ENCODE measurements around the gene BCL11B. TPM values are rescaled to one million over a fixed set of nuclear protein-coding genes. Genes with fewer than 3 reads are reported as not detected.

Gene BCL11B
- total RNA-seq, 4 donors from 2014 or later: 39.1 to 74.3 (median 51.7) TPM

DNA sequence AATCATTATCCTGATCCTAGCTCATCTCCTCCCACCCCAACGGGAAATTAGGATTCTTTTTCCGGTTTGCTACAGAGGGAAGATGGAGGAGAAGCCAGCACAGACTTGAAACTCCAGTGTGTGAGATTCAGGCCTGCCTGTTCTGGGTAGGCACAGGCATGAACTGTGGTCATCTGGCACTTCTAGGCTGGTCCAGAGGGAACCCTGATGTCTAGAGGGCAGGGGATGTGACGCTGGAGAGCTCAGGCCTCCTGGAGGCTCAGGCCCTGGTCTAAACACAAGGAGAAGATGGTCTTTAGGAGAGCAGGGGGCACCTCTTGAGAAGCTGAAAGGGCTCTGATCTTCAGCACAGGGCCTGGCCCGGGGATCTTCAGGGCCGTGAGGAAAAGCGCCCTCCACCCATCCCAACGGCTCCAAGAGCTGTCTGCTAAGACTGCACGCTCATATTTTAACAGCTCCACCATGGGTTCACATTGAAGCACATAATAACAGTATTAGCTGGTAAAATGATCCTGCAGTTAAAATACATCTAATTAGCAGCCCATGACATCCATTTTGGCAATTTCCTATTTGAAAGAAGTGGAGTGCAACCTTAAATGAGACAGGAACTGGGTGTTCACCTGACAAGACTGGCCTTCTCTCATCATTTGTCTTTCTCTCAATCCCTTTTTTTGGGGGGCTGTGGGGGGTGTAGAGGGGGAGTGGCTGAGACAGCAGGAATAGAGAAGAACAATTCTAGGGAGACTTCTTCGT is 35.4 kb downstream of the BCL11B start:
- 42 to 54% methylated on average over 9 of the region's 9 CpGs for WGBS, 2 donors
- intact Hi-C loops (cut with DNase I; ENCODE audit: low total_unique reads): no loop called here
- TF ChIP-seq, protein P1, sequence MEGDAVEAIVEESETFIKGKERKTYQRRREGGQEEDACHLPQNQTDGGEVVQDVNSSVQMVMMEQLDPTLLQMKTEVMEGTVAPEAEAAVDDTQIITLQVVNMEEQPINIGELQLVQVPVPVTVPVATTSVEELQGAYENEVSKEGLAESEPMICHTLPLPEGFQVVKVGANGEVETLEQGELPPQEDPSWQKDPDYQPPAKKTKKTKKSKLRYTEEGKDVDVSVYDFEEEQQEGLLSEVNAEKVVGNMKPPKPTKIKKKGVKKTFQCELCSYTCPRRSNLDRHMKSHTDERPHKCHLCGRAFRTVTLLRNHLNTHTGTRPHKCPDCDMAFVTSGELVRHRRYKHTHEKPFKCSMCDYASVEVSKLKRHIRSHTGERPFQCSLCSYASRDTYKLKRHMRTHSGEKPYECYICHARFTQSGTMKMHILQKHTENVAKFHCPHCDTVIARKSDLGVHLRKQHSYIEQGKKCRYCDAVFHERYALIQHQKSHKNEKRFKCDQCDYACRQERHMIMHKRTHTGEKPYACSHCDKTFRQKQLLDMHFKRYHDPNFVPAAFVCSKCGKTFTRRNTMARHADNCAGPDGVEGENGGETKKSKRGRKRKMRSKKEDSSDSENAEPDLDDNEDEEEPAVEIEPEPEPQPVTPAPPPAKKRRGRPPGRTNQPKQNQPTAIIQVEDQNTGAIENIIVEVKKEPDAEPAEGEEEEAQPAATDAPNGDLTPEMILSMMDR (IDR thresholded peaks at IDR 0.05): no peak
- TF ChIP-seq POLR2A (IDR thresholded peaks at IDR 0.05): no peak
- H3K4me3 ChIP-seq (ENCODE audit: low read depth, poor library complexity, severe bottlenecking): no peak overlapping the region
- DNase-seq (ENCODE audit: low spot score in 2 of 2): no peak

DNA sequence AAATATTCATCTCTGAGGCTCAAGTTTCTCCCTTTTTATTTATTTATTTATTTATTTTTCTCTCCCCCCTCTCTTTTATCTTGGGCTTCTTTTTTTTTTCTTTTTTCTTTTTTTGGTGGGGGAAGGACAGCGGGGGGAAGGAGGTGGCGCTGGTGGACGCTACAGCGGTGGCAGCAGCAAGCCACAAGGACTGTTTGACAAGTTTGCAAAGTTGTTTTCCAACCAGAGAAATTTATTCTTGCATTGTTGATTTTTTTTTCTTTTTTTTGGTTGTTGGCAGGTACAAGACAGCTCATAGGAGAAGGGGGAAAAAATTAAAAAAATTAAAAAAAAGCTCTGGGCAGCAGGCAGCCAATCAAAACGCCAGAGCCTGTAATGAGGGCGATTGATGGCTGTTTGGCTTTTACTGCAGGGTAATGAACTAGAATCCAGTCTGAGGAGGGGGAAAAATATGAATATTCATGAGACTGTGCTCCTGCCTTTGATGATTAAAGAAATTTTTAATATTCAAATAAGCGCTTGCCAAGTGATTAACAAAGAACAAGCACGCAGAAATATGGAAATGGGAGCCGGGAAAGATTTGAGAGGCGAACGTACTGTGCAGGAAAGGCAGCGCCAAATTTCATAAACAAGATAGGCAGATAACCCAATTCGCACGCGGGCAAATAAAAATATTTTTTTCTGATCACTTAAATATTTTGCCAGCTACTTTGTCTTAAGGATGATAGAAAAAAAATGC is 36.2 kb downstream of the BCL11B start:
- intact Hi-C loops (cut with DNase I; ENCODE audit: low total_unique reads): no loop called here
- WGBS, 2 donors: 26 to 32% methylated on average over 15 of the region's 15 CpGs
- no peak overlapping the region for H3K4me3 ChIP-seq (ENCODE audit: low read depth, poor library complexity, severe bottlenecking)
- no peak for TF ChIP-seq POLR2A (IDR thresholded peaks at IDR 0.05)
- TF ChIP-seq, protein P1 (IDR thresholded peaks at IDR 0.05): no peak
- DNase-seq (ENCODE audit: low spot score in 2 of 2): no peak

DNA sequence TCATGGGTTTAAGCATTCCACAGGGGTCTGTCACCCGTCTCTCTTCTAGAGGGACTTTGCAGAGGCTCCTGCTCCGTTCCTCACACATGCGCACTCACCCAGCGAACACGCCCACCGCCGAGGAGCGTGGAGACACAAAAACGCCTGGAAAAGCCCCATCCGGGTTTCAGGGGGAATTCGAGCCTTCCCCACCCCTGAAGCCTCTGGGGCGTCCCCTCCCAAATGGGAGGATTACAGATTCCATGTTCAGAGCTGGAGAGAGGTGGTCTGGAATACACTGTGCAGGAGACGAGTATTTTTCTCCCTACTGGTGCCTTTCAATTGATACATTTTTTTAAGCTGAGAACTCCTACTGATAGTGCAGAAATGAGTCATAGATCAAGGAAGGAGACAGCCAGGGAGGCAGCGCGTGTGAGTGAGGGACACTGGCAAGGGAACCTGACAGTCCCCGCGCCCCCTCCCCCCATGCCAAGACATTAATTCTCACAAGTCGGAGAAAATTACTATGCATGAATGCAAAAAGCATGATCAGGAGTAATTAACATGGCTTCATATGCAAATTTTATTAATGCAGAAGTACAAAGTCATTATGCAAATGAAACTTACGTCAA is 36.9 kb downstream of the BCL11B start:
- TF ChIP-seq POLR2A (IDR thresholded peaks at IDR 0.05): no peak
- TF ChIP-seq, protein P1 (IDR thresholded peaks at IDR 0.05): no peak
- no peak overlapping the region for H3K4me3 ChIP-seq (ENCODE audit: low read depth, poor library complexity, severe bottlenecking)
- DNase-seq (ENCODE audit: low spot score in 2 of 2): no peak
- intact Hi-C loops (cut with DNase I; ENCODE audit: low total_unique reads): no loop called here
- WGBS, 2 donors: 7 to 13% methylated on average over 19 of the region's 19 CpGs

DNA sequence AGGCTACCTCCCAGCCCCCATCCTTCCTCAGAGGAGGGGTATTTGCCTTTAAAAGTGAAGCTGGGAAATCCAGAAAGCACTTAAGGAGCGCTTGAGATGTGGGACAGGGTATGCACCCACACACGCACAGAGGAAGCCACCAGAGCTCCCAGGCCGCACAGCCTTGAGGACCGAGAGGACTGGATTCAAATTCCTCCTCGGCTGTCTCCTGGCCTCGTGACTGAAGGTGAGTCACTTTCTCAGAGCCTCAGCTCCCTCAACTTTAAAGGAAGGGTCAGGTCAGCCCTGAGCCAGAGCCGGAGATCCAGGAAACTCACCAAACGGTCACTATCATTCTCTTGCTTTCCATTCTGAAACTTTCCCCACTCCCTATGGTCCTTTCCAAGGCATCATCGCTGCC is 37.6 kb downstream of the BCL11B start:
- TF ChIP-seq, protein P1 (IDR thresholded peaks at IDR 0.05): no peak
- no peak for TF ChIP-seq POLR2A (IDR thresholded peaks at IDR 0.05)
- intact Hi-C loops (cut with DNase I; ENCODE audit: low total_unique reads): no loop called here
- no peak for DNase-seq (ENCODE audit: low spot score in 2 of 2)
- WGBS, 2 donors: 58% methylated on average over 9 of the region's 9 CpGs
- no peak overlapping the region for H3K4me3 ChIP-seq (ENCODE audit: low read depth, poor library complexity, severe bottlenecking)

DNA sequence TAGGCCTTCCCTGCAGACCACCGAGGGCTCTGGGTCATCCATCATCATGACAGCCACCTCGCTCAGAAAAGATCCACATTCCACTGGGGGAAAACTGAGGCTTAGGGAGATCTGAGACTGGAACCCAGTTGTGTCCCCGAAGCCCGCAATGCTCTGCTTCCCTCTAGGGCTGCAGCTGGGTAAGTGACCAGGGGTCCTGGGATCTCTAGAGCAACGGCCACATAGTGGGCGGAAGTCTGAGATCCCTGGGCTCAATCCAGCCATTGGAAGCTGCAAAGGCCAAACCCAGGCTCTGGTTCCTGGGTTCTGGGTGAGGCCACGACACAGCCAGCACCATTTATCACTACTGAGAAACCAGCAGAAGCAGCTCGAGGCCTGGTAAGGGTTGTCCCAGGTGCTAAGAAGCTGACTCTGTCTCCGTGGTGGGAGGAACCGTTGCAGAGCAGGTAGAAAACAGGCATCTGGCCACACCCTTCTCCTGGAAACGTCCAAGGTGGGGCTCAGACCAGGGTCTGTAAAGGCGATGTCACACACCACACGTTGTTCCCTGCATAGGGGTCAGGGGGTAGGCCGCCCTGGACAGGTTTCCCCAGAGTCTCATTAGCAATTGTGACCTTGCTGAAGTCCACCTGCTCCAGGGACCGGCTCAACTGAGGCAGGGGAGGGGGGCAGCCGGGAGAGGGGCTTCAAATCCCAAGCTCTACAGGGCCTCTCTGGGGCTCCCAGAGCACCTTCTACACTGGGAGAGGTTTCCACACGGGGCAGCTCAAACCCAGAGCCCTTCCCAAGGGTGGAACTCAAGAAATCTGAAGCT is 38.6 kb downstream of the BCL11B start:
- WGBS, 2 donors: 56 to 59% methylated on average over 16 to 17 of the region's 17 CpGs
- DNase-seq (ENCODE audit: low spot score in 2 of 2): no peak
- H3K4me3 ChIP-seq (ENCODE audit: low read depth, poor library complexity, severe bottlenecking): no peak overlapping the region
- no peak for TF ChIP-seq POLR2A (IDR thresholded peaks at IDR 0.05)
- TF ChIP-seq, protein P1 (IDR thresholded peaks at IDR 0.05): no peak
- intact Hi-C loops (cut with DNase I; ENCODE audit: low total_unique reads): no loop called here
